Body of pancreas (tissue), 4 donors: ENCODE data around the gene ABHD16A. TPM values are rescaled to one million over a fixed set of nuclear protein-coding genes. Genes with fewer than 3 reads are reported as not detected.

Experiments
- ATAC-seq: fragments of 150-250 bp; one replicate; pipeline ENCODE4 v1.9.1; 2016
- DNase-seq, 4 donors: peaks; one replicate each; pipeline ENCODE4 v3.0.0-alpha.2; 2019
- H3K27ac ChIP-seq, 4 donors: fragments of 200-600 bp; sonication (generic); 1 replicate in 3 of 4; 2 replicates in 1 of 4; pipeline versions ENCODE4 v1.5.1 to v1.6.1; 2016 to 2019; ENCODE audit warnings: mild to moderate bottlenecking in 1 of 4, mixed read lengths in 1 of 4, moderate library complexity in 1 of 4
- H3K27me3 ChIP-seq, 2 donors: fragments of 200-600 bp; sonication (generic); one replicate each; pipeline ENCODE4 v1.6.0; 2016; ENCODE audit warnings: mild to moderate bottlenecking in 1 of 2
- H3K36me3 ChIP-seq, 2 donors: fragments of 200-600 bp; sonication (generic); replicated peaks in 1 of 2; 2 replicates each; pipeline ENCODE4 v1.5.1; 2016; ENCODE audit warnings: low read depth in 2 of 2; ENCODE audit not compliant: insufficient read depth in 1 of 2
- H3K4me1 ChIP-seq: fragments of 200-600 bp; sonication (generic); one replicate; pipeline ENCODE4 v1.6.0; 2016
- H3K4me3 ChIP-seq, 2 donors: fragments of 200-600 bp; sonication (generic); 1 replicate in 1 of 2; 2 replicates in 1 of 2; pipeline ENCODE4 v1.5.1; 2016 to 2019
- H3K9me3 ChIP-seq, 3 donors: fragments of 200-600 bp; sonication (generic); 1 replicate in 2 of 3; 2 replicates in 1 of 3; pipeline ENCODE4 v1.5.1; 2016
- CTCF ChIP-seq, 7 experiments: fragments of 450-650 bp in 4 of 7; fragments of 200-600 bp in 3 of 7; sonication (generic) in 3 of 7; IDR thresholded peaks; one replicate each; pipeline ENCODE4 v1.5.1; 2016 to 2019; ENCODE audit warnings: antibody characterized with exemption in 7 of 7
- POLR2A ChIP-seq, 3 donors: fragments of 450-650 bp; IDR thresholded peaks; one replicate each; pipeline ENCODE4 v1.6.1; 2016; ENCODE audit warnings: antibody characterized with exemption in 3 of 3, mild to moderate bottlenecking in 2 of 3
- WGBS, 2 donors: methylation state at CpG; one replicate each; pipeline ENCODE4 v1.1.5; 2017; 5-methylcytosine and 5-hydroxymethylcytosine counted together
- intact Hi-C: fragments of 100-400 bp; cut with DNase I; formaldehyde crosslinking; loops from one replicate; pipeline ENCODE4 v1.15.1; 2023
- total RNA-seq, 2 donors: library from RNA; depleted of rRNA; stranded (reverse); fragments of >200 nt; gene quantifications; one replicate each; pipeline ENCODE4 v1.1.0, GENCODE V29; 2016

Gene ABHD16A
- total RNA-seq, 2 donors from 2014 or later, result 24.7 to 38.1 TPM

DNA sequence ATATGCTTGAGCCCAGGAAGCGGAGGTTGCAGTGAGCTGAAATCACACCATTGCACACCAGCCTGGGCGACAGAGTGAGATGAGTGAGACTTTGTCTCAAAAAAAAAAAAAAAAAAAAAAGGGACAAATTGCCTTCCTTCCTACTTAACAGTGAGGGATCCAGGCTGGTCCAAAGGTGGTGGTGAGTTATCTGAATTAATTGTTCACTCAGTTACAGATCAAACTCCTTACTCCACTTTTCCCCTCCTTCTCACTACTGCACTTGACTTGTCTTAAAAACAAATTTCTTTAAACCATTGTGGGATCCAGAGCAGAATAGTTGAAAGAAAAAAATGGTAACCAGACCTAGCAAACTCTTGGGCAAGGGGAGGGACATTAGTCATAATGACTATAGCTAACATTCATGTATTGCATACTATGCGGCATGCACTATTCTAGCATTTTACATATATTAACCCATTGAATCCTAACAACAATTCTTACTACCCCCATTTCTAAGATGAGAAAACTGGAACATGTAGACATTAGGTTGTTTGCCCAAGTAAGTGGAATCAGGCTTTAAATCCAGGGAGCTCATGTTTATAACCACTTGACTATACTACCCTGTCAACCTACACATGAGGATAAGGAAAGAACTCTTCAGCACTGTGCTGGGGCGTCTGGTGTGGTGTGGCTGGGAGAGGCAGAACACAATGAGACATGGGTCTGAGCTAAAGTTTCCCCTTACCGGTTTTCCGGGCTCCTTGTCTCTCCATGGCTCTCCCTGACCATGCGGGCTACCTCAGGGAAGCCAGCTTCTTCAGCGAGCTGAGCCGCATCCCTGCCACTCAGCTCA is 39.8 kb downstream of the ABHD16A start:
- peaks cover 66% of the 10 kb centered on the region for H3K4me1 ChIP-seq
- peak overlapping the region in 3 of 4 donors; percentile 82 to 96 (median 94) for H3K27ac ChIP-seq
- no peaks in the 10 kb centered on the region for H3K9me3 ChIP-seq
- peaks cover 3 to 4% of the 10 kb centered on the region in 2 donors for H3K36me3 ChIP-seq
- intact Hi-C loops, result no loop called here
- H3K4me3 ChIP-seq, result peak overlapping the region in 1 of 2 donors; percentile 87
- DNase-seq (no peak), ATAC-seq (no peak)
- TF ChIP-seq CTCF (IDR thresholded peaks at IDR 0.05) (no peak), POLR2A (IDR thresholded peaks at IDR 0.05) (no peak)
- WGBS, 2 donors, result 53 to 75% methylated on average over 7 to 9 of the region's 9 CpGs
- no peaks in the 10 kb centered on the region for H3K27me3 ChIP-seq

GRCh38 chr6:31662124-31662723 is 40.9 kb downstream of the ABHD16A start:
- no peak for TF ChIP-seq CTCF (IDR thresholded peaks at IDR 0.05)
- TF ChIP-seq POLR2A (IDR thresholded peaks at IDR 0.05), result no peak
- Histone ChIP-seq H3K27ac (no peak overlapping the region), H3K36me3 (peaks cover 0 to 3% of the 10 kb centered on the region in 2 donors), H3K9me3 (no peaks in the 10 kb centered on the region), H3K4me1 (peaks cover 65% of the 10 kb centered on the region), H3K27me3 (no peaks in the 10 kb centered on the region), H3K4me3 (no peak overlapping the region)
- intact Hi-C loops, result no loop called here
- DNase-seq (no peak), ATAC-seq (no peak)
- 82 to 88% methylated on average over 11 to 12 of the region's 12 CpGs for WGBS, 2 donors

DNA sequence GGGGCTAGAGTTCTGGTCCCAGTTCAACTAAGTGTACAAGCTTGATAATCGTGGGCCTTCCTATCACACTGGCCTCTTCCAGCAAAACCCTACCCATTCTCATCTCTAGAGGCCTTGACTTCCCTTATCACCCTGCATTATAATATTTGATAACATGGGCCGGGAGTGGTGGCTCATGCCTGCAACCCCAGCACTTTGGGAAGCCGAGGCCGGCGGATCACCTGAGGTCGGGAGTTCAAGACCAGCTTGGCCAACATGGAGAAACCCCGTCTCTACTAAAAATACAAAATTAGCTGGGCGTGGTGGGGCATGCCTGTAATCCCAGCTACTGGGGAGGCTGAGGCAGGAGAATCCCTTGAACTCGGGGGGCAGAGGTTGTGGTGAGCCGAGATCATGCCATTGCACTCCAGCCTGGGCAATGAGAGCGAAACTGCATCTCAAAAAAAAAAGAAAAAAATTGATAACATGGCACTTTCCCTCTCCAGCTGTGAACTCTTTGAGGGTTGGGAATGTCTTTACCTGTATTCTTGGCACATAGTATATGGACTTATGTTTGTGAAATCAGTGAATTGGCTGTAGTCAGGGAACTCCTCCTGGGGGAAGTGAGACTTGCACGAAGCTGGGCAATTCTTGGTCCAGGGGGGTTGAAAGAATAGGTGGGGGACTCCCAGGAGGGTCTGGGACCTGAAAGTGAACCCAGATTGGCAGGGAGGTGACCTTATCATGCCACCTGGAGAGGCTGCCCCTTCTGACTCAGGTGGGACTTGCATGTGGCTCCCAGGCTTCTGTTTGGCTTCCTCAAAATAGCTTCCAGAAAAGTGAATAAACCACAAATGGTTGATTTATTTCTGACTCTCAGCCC is 41.6 kb downstream of the ABHD16A start:
- DNase-seq (no peak), ATAC-seq (no peak)
- TF ChIP-seq CTCF (IDR thresholded peaks at IDR 0.05) (no peak), POLR2A (IDR thresholded peaks at IDR 0.05) (no peak)
- Histone ChIP-seq H3K36me3 (peaks cover 0 to 5% of the 10 kb centered on the region in 2 donors), H3K4me3 (no peak overlapping the region), H3K27me3 (no peaks in the 10 kb centered on the region), H3K4me1 (peaks cover 58% of the 10 kb centered on the region), H3K27ac (peak overlapping the region in 3 of 4 donors; percentile 85 to 89 (median 86)), H3K9me3 (no peaks in the 10 kb centered on the region)
- whole genome bisulfite sequencing, 2 donors, result 67 to 73% methylated on average over 12 of the region's 12 CpGs
- intact Hi-C loops, result no loop called here

GRCh38 chr6:31660381-31661261 is 42.5 kb downstream of the ABHD16A start, which contains the start of gene C6orf47:
TSS of gene C6orf47 (minus strand) at chr6:31660778. CDS start at chr6:31659947, 831 bp downstream.
- H3K27me3 ChIP-seq, result no peaks in the 10 kb centered on the region
- WGBS, 2 donors, result 0% methylated on average over 34 to 52 of the region's 52 CpGs
- H3K4me1 ChIP-seq, result peaks cover 61% of the 10 kb centered on the region
- H3K4me3 ChIP-seq, result peak within 1 kb of the TSS; percentile 44 to 81
- H3K9me3 ChIP-seq, result no peaks in the 10 kb centered on the region
- intact Hi-C loops, result no loop called here
- peak; percentile 85 to 89 (median 87) for TF ChIP-seq POLR2A (IDR thresholded peaks at IDR 0.05)
- TF ChIP-seq CTCF (IDR thresholded peaks at IDR 0.05), result no peak
- peak; percentile 85 to 91 (median 88) for DNase-seq
- H3K36me3 ChIP-seq, result peaks cover 0 to 5% of the 10 kb centered on the region in 2 donors
- H3K27ac ChIP-seq, result peak within 1 kb of the TSS; percentile 85 to 89 (median 86)
- peak; percentile 83 for ATAC-seq
